ENCODE data around the gene TRIM58.

TRIM58 gene, protein sequence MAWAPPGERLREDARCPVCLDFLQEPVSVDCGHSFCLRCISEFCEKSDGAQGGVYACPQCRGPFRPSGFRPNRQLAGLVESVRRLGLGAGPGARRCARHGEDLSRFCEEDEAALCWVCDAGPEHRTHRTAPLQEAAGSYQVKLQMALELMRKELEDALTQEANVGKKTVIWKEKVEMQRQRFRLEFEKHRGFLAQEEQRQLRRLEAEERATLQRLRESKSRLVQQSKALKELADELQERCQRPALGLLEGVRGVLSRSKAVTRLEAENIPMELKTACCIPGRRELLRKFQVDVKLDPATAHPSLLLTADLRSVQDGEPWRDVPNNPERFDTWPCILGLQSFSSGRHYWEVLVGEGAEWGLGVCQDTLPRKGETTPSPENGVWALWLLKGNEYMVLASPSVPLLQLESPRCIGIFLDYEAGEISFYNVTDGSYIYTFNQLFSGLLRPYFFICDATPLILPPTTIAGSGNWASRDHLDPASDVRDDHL

DNA sequence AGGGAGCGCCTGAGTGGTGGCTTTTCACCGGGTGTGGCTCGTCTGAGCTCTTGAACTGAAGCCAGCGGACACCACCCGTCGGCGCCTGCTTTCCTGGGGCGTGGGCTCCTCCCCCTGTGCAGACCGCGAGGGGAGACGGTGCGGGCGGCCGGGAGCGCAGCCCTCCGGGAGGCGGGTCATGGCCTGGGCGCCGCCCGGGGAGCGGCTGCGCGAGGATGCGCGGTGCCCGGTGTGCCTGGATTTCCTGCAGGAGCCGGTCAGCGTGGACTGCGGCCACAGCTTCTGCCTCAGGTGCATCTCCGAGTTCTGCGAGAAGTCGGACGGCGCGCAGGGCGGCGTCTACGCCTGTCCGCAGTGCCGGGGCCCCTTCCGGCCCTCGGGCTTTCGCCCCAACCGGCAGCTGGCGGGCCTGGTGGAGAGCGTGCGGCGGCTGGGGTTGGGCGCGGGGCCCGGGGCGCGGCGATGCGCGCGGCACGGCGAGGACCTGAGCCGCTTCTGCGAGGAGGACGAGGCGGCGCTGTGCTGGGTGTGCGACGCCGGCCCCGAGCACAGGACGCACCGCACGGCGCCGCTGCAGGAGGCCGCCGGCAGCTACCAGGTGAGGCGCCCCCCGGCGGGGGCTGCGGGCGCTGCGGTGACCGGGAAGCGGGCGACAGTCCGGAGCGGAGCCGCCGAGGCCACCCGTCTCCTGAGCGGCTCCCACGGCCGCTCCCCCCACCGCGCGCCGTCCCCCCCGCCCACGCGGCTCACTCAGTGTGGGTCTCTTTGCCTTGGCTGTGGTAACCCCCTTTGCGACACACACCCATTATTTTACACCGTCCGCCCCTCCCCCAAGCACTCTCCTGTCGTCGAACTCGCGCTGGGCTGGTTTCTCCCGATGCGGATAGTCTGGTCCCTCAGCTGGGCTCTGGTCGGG lies at the start of gene TRIM58:
TSS of gene TRIM58 (plus strand) at position 119 of the 916 bp plus-strand sequence. CDS start at position 179, 60 bp downstream.
- DNase-seq: no peak

DNA sequence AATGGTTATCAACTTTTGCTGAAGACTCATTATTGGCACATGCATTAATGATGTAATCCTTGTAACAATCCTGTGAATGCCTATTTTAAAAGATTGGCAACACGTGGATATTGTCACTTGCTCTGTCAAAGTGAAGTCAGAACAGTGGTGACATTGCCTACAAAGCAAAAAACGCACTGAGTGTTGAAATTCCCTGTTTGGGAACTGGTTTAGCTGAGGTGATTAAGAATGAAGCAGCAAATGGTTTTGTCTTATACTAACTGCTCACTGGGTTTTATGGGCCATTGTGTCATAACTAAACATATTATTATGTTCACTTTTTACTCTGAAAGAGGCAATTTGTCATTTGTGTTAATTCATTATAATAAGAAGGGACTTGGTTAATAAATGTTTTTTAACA lies 44.4 kb upstream of the TRIM58 start:
- no peak for DNase-seq

DNA sequence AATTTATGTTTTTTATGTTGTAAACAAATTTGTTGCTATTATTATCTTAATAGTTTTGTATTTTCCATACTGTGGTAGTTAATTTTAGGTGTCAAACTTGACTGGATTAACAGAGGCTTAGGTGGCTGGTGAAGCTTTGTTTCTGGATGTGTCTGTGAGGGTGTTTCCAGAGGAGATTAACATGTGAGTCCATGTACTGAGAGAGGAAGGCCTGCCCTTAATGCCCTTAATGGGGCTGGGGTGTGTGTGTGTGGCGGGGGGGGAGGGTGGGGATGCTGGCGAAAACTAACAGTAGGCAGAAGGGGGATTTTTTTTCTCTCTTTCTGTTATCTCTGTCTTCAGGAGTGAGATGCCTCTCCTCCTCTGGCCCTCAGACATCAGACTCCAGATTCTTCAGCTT lies 34.9 kb upstream of the TRIM58 start:
- no peak for DNase-seq

DNA sequence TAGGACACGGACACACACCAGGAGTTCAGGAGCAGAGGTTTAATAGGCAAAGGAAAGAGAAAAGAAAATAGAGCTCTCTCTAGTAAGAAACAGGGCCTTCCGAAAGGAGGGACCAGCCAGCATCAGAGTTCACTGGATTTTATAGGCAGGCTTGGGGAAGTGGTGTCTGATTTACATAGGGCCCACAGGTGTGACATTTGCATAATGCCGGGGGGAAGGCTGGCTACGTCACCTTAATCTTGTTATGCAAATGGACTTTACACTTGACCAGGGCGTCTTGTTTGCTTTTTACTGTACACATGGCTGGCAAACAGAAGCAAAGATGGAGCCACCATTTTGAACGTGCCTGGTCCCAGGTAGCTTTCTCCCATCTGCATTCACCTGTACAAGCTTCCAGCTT lies 33.0 kb upstream of the TRIM58 start, which contains the start of gene OR14A16:
TSS of gene OR14A16 (minus strand) at position 97 of the 400 bp plus-strand sequence. CDS start 8,390 bp downstream, outside the sequence.
- no peak for DNase-seq

DNA sequence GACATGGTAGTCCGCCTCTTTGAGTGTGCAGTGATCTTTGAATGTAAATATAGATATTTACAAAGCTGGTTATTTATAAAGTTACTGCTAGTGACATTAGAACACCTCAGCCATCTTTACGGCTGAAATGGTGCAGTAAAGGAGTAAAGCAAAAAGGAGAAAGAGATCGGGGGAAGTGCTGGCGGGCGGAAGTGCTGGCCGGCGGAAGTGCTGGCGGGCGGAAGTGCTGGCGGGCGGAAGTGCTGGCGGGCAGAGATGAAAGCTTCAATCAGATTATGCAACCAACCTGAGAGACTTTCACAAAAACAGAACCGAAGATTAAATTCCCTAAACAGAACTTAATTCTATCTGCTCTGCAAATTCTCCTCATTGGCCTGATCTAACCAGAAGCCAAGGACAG lies 31.6 kb upstream of the TRIM58 start:
- DNase-seq: no peak

DNA sequence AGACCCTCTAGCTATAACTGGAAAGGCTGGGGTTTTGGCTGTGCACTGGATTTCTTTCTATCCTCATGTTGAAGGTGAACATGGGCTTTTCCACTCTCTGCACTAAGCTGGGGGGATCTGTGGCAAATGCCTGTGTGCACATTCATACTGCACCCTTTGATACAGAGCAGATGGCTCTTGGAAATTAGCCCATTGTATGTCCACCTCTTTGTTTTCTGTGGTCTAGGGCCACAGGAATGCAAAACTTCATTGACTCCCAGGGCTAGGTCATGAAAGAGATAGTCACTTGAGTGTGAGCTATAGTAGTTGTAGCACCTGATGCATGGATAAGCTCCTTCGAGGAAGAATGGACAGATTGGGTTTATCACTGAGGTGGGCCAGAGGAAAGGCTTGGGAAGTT lies 27.3 kb upstream of the TRIM58 start:
- DNase-seq: no peak

DNA sequence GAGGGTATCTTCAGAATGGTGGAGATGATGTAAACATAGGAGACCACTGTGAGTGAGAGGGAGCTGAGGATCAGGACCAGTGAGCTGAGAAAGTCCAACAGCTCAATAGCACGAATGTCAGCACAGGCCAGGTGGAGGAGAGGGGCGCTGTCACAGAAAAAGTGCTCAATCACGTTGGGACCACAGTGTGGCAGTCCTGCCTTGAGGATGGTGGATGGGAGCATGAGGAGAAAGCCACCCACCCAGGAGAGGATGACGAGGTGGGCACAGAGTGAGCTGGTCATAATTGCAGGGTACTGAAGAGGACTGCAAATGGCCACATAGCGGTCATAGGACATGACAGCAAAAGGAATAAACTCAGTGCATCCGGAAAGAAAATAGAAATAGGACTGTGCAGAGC lies 23.4 kb upstream of the TRIM58 start:
- DNase-seq: no peak

DNA sequence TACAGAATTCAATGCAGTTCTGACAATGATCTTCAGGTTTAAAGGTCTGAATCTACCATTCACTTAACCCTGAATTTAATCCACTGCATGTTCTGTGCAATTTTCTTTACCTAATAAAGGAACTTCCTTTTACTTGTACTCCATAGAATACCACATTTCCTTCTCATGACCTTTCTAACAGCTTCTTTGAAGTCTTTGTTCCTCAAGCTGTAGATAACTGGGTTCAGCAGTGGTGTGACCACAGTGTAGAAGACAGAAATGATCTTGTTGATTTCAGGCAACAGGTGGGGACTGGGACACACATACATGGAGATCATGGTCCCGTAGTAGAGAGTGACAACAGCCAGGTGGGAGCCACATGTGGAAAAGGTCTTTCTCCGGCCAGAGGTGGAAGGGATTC lies 16.2 kb upstream of the TRIM58 start:
- DNase-seq: no peak

DNA sequence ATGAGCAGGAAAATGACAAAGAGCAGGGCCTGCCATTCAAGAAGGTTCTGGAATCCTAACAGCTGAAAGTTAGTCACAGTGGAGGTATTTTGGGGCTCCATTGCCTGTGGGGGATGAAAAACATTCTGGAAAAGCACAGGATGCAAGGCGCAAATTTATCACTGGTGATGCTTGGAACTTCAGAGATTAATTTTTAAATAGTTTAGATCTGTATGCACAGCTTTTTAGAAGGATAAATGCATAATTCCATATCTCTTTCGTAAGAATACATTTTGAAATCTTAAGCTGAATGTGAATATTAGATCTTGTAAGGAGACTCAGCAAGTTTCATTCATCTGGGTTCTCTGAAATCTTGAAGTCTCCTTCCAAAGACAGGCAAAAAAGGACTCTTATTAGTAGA lies 15.2 kb upstream of the TRIM58 start, which contains the start of gene OR11L1:
TSS of gene OR11L1 (minus strand) at position 101 of the 400 bp plus-strand sequence. CDS start at position 101, 0 bp downstream.
- no peak for DNase-seq

DNA sequence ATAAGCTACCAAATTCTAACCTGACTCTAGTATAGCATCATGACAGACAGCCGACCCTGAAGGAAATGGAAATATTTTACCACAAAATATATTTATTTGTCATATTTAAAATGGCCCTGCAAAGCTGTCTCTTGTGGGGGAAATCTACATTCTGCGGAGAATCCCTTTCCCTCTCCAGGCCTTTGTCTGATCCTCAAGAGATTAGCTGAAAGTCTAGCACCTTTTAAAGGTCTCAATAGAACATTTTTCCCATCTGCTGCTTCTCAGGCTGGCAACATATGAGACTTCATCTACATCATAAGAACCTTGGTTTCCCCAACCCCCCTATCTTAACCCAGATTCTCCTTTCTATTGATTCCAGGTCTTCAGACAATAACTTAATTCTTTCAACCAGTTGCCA lies 13.6 kb upstream of the TRIM58 start:
- no peak for DNase-seq

DNA sequence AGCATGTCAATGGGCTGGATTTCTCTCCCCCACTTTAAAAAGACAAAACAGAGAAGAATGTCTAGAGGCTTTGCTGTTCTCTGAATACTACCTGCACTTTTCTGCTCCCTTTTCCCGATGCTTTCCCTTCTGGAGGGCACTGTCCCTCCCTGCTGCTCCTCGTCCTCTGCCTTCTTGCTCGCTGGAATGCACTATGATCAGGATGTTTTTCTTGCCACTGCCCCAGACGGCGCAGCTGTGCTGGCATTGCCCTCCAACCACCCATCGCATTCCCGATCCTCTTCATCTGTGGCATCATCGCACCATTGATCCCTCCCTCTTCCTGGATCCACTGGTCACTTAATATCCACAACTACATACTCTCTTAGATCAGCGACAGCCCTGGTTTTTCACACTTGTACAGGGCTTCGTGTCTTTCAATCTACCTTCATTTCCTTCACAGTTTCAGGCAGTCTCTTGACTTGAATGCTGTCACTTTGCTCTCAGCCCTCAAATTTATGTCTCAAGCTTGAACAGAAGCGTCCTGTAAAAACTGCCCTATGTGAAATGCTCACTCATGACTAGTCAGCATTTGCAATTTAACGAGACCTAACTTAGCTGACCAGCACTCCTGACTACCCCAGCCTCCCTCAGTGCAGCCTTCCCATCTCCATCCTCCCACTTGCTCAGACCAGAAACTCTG lies 11.8 kb upstream of the TRIM58 start:
- DNase-seq: no peak

DNA sequence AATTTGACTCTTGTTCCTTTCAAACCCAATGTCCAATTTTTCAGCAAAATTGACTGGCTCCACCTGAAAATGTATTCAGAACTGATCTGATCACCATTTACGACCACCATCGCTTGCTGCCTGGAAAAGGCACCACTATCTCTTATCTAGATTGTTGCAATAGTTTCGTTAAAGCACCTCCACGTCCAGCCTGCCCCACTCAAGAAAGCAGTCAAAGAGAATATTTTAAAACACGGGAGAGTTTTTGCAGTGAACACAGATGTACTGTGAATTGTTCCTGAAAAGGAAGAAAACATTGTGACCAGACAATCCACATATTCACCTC lies 11.3 kb upstream of the TRIM58 start:
- DNase-seq: no peak

DNA sequence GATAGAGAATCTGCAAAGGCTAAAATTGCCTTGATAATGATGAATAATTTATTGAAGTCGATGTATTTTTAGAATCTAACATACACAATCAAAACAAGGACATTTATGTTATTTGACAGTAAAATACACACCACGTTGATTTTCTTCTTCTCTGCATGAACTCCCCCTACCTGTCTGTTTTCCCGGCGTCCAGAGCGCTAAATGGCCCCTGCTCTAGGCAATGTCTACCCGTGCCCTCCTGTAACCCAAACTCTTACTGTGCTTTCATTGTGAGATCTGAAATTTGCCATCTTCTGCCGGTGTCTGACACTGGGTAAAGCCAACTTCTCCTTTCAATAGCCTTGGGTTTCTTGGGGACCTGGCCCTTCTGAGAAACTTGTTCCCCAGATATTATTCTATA lies 8.6 kb upstream of the TRIM58 start:
- no peak for DNase-seq

DNA sequence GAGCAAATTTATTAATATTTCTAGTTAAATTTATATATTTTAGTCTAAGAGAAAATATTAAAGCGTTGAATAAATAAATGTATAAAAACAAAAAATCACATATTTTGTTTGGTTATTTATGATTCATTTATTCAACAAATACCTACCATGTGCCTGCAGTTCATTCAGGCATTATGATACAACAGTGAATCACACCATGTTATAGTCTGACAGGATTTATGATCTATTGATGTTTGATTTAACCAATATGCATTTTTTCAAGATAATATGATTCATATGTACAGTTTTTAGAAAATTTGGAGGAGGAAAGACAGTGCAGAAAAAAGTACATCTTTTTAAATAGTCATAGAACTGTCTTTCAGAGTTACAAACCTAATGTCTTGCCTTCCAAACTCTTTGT lies 7.4 kb upstream of the TRIM58 start:
- DNase-seq: no peak

DNA sequence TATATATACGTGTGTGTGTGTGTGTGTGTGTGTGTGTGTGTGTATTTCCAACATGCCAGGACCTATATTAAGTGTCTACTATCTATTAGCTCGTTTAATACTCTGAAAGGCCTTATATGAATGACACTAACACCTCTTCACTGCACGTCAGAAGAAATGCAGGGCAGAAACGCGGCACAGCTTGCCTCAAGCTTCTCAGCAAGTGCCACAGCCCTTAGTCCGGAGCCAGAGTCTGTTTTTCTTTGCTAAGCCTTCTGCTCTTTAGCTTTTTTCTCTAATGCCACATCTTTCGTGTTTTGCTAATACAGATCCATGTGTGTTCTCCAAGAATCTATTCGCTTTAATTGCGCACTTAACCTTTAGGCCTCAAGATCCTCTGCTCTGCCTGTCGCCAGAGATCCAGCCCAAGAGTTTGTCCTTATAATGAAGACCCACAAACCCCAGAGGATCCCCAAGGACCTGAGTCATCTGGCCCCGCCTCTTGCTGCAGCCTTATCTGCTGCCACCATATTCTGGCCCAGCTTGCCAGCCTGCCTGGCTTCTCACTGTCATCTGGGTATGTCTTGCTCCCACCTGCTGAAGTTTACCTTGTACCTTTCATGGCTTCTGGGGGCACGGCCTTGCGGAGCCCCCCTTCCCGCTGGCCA lies 2.0 kb upstream of the TRIM58 start:
- DNase-seq: no peak

DNA sequence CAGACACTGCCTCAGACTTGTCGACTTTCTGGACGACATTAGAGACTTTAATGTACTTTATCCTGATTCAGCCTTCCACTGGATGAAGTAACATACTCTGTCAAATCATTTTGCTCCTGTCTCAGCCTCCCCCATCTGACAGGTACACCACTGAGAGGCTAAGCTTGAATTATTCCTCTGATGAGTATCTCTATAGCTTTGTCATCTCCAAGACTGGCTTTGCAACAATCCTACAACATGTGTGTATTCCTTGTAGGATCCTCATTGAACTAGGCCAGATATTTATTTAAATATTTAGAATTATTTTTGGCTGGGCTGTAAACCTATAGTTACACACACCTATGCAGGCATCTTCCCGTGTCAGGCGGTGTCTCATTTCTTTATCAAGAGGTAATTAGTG lies 1.1 kb upstream of the TRIM58 start:
- no peak for DNase-seq

DNA sequence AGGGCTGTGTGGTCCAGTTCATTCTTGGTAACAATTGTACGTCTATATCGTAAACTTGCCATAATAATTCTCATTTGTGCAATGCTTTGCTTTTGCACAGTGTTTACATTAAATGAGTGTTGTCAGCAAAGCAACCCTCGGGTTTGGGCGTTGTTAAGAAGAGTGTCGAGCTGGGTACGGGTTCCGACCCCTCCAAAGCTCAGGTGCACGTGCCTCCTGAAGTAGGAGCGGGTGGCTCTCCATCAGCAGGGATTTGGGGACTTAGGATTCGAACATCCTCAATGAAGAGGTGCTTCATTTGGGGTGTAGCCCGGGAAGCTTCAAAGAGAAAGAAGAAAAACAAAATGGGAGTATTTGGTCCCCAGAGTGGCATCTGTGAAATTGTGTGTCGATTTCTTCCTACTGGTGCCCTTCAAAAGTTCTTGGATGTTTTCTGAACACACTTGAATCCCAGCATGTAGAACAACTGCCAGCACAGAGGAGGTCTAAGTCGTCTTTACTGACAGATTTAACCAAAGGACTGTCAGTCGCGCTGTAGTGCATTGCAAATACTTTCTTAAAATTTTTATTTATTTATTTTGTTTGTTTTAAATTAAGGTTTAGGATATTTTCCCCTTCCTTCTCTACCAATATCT lies 1.1 kb downstream of the TRIM58 start:
- no peak for DNase-seq

DNA sequence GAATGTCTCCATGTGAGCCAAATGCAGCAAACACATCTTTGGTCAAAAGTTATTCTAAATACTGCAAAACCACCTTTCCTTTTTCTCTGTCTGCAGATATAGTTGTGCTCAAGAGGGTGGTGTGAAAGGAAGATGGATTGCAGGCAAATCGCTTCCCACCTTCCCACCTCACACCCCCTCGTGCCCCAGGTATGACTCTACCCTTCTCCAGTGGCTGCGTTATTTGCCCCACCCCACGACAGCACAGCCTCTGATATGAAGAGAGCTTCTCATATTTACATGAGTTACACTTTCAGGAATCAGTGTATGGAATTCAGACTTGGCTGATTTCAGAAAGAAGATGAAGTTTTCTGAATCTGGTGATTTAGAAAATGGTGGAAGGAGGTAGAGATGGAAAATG lies 5.8 kb downstream of the TRIM58 start:
- no peak for DNase-seq

DNA sequence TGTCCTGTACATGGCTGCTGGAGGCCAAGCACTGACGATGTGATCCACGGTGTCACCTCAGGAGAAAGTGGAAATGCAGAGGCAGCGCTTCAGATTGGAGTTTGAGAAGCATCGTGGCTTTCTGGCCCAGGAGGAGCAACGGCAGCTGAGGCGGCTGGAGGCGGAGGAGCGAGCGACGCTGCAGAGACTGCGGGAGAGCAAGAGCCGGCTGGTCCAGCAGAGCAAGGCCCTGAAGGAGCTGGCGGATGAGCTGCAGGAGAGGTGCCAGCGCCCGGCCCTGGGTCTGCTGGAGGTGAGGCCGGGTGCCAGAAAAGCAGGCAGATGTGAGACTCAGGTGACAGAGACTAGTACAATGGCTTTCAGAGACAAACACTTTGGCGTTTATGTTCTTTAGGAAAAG lies 7.7 kb downstream of the TRIM58 start:
- no peak for DNase-seq

DNA sequence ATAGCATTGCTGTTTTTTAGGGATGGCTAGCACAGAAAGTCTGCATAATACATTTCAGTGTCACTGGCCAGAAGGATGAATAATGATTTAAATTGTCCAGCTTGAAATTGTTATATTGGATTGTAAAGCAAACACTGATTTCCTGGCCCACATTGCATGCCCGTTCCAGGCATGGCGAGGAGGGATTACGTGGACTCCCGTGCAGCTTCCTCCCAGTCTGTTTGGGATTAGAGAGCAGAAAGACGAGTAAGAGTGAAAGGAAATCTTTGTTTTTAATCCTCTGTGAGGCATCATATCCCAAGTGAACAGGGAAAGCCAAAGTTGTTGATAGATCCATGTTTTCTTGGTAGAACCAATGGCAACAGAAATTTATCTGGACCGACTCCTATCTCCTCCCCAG lies 8.4 kb downstream of the TRIM58 start:
- no peak for DNase-seq

DNA sequence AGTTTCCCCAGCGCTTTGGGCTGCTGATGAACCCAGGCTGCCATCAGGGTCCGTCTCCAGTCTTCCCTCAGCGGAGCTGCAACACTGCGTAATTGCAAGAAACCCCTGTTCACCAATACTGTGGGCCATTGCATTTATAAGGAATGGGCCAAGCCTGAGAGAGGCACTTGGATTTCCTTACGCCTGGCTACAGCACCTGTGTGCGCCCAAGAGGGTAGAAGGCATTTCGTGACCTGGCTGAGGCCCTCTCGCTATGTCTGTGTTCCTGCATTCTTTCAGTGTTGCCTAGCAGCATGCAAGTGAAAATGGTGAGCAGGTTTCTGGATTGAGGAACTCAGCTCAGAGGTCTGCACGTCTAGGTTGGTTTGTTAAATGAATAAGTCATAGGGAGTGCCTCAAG lies 26.4 kb downstream of the TRIM58 start:
- DNase-seq: no peak

DNA sequence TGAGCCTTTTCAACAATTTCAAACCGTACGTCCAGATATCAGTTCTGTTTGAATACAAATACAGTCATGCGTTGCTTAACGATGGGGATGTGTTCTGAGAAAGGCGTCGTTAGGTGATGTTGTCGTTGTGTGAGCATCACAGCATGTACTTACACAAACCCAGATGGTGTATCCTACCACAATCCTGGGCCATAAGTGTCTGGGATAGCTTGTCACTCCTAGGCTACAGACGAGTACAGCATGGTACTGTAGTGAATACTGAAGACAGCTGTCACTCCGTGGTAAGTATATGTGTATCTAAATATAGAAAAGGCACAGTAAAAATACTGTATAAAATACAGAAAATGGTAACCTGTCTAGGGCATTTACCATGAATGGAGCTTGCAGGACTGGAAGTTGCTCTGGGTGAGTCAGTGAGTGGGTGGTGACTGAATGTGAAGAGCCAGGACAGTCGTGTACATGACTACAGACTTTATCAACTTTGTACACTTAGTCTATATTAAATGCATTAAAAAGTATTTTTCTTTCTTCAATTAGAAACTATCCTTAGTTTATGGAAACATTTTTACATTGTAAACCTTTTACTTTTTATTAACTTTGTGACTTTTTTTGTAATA lies 27.9 kb downstream of the TRIM58 start:
- DNase-seq: no peak
